Measurements from ENCODE around the gene ICA1. TPM values are rescaled to one million over a fixed set of nuclear protein-coding genes. Genes with fewer than 3 reads are reported as not detected.

ICA1 gene
- total and polyA plus RNA-seq, 4 donors = 15.5 to 41.2 (median 30.5) TPM

- no peak overlapping the region for H3K4me3 ChIP-seq (ENCODE audit: low read depth, low read length)
- no peaks in the 10 kb centered on the region for H3K9me3 ChIP-seq (ENCODE audit: control insufficient read depth, insufficient read depth, low read length)
- H3K27ac ChIP-seq (ENCODE audit: low read depth, low read length) = no peak overlapping the region
- H3K27me3 ChIP-seq (ENCODE audit: control insufficient read depth, insufficient read depth, low read length) = no peaks in the 10 kb centered on the region
- H3K4me1 ChIP-seq (ENCODE audit: control insufficient read depth, insufficient read depth, low read length) = no peaks in the 10 kb centered on the region
- 63% methylated on average over 1 of the region's 2 CpGs for WGBS (ENCODE audit: insufficient coverage)
- no peak for DNase-seq (ENCODE audit: low read depth in 4 of 6, low spot score in 6 of 6)
- no peaks in the 10 kb centered on the region for H3K36me3 ChIP-seq (ENCODE audit: control insufficient read depth, insufficient read depth, low read length)
Measured at GRCh38 chr7:8208816-8209215, 53.2 kb downstream of the ICA1 start.

GRCh38 chr7:8206956-8207355, 55.0 kb downstream of the ICA1 start:
- Histone ChIP-seq H3K9me3 (ENCODE audit: control insufficient read depth, insufficient read depth, low read length) (no peaks in the 10 kb centered on the region), H3K4me1 (ENCODE audit: control insufficient read depth, insufficient read depth, low read length) (no peaks in the 10 kb centered on the region), H3K4me3 (ENCODE audit: low read depth, low read length) (no peak overlapping the region), H3K27me3 (ENCODE audit: control insufficient read depth, insufficient read depth, low read length) (no peaks in the 10 kb centered on the region), H3K36me3 (ENCODE audit: control insufficient read depth, insufficient read depth, low read length) (no peaks in the 10 kb centered on the region), H3K27ac (ENCODE audit: low read depth, low read length) (no peak overlapping the region)
- WGBS (ENCODE audit: insufficient coverage) = 50% methylated on average over 1 of the region's 1 CpG
- peak in 1 of 6 donors; percentile 41 for DNase-seq (ENCODE audit: low read depth in 4 of 6, low spot score in 6 of 6)

GRCh38 chr7:8205537-8205936, 56.4 kb downstream of the ICA1 start:
- no peak overlapping the region for H3K4me3 ChIP-seq (ENCODE audit: low read depth, low read length)
- no peak overlapping the region for H3K27ac ChIP-seq (ENCODE audit: low read depth, low read length)
- no peaks in the 10 kb centered on the region for H3K27me3 ChIP-seq (ENCODE audit: control insufficient read depth, insufficient read depth, low read length)
- no peaks in the 10 kb centered on the region for H3K9me3 ChIP-seq (ENCODE audit: control insufficient read depth, insufficient read depth, low read length)
- H3K4me1 ChIP-seq (ENCODE audit: control insufficient read depth, insufficient read depth, low read length) = no peaks in the 10 kb centered on the region
- H3K36me3 ChIP-seq (ENCODE audit: control insufficient read depth, insufficient read depth, low read length) = no peaks in the 10 kb centered on the region
- no peak for DNase-seq (ENCODE audit: low read depth in 4 of 6, low spot score in 6 of 6)
- 83% methylated on average over 1 of the region's 5 CpGs for WGBS (ENCODE audit: insufficient coverage)

- H3K27ac ChIP-seq (ENCODE audit: low read depth, low read length) = no peak overlapping the region
- H3K27me3 ChIP-seq (ENCODE audit: control insufficient read depth, insufficient read depth, low read length) = no peaks in the 10 kb centered on the region
- no peak overlapping the region for H3K4me3 ChIP-seq (ENCODE audit: low read depth, low read length)
- no peaks in the 10 kb centered on the region for H3K36me3 ChIP-seq (ENCODE audit: control insufficient read depth, insufficient read depth, low read length)
- no peaks in the 10 kb centered on the region for H3K4me1 ChIP-seq (ENCODE audit: control insufficient read depth, insufficient read depth, low read length)
- no peak for DNase-seq (ENCODE audit: low read depth in 4 of 6, low spot score in 6 of 6)
- no CpG with 5 or more reads among the region's 2 CpGs for WGBS (ENCODE audit: insufficient coverage)
- H3K9me3 ChIP-seq (ENCODE audit: control insufficient read depth, insufficient read depth, low read length) = no peaks in the 10 kb centered on the region
Measured at GRCh38 chr7:8205031-8205387, 57.0 kb downstream of the ICA1 start.

GRCh38 chr7:8204339-8205030, 57.5 kb downstream of the ICA1 start:
- Histone ChIP-seq H3K9me3 (ENCODE audit: control insufficient read depth, insufficient read depth, low read length) (no peaks in the 10 kb centered on the region), H3K4me3 (ENCODE audit: low read depth, low read length) (no peak overlapping the region), H3K4me1 (ENCODE audit: control insufficient read depth, insufficient read depth, low read length) (no peaks in the 10 kb centered on the region), H3K27ac (ENCODE audit: low read depth, low read length) (no peak overlapping the region), H3K36me3 (ENCODE audit: control insufficient read depth, insufficient read depth, low read length) (no peaks in the 10 kb centered on the region), H3K27me3 (ENCODE audit: control insufficient read depth, insufficient read depth, low read length) (no peaks in the 10 kb centered on the region)
- 100% methylated on average over 1 of the region's 7 CpGs for WGBS (ENCODE audit: insufficient coverage)
- no peak for DNase-seq (ENCODE audit: low read depth in 4 of 6, low spot score in 6 of 6)

- DNase-seq (ENCODE audit: low read depth in 4 of 6, low spot score in 6 of 6) = no peak
- H3K27me3 ChIP-seq (ENCODE audit: control insufficient read depth, insufficient read depth, low read length) = no peaks in the 10 kb centered on the region
- H3K36me3 ChIP-seq (ENCODE audit: control insufficient read depth, insufficient read depth, low read length) = no peaks in the 10 kb centered on the region
- H3K27ac ChIP-seq (ENCODE audit: low read depth, low read length) = no peak overlapping the region
- H3K4me1 ChIP-seq (ENCODE audit: control insufficient read depth, insufficient read depth, low read length) = no peaks in the 10 kb centered on the region
- H3K4me3 ChIP-seq (ENCODE audit: low read depth, low read length) = no peak overlapping the region
- WGBS (ENCODE audit: insufficient coverage) = 100% methylated on average over 1 of the region's 3 CpGs
- no peaks in the 10 kb centered on the region for H3K9me3 ChIP-seq (ENCODE audit: control insufficient read depth, insufficient read depth, low read length)
Measured at GRCh38 chr7:8201846-8202441, 60.0 kb downstream of the ICA1 start.

GRCh38 chr7:8200717-8201116, 61.2 kb downstream of the ICA1 start:
- no peaks in the 10 kb centered on the region for H3K27me3 ChIP-seq (ENCODE audit: control insufficient read depth, insufficient read depth, low read length)
- no peaks in the 10 kb centered on the region for H3K4me1 ChIP-seq (ENCODE audit: control insufficient read depth, insufficient read depth, low read length)
- whole genome bisulfite sequencing (ENCODE audit: insufficient coverage) = no CpG with 5 or more reads among the region's 1 CpG
- H3K27ac ChIP-seq (ENCODE audit: low read depth, low read length) = no peak overlapping the region
- no peaks in the 10 kb centered on the region for H3K36me3 ChIP-seq (ENCODE audit: control insufficient read depth, insufficient read depth, low read length)
- no peaks in the 10 kb centered on the region for H3K9me3 ChIP-seq (ENCODE audit: control insufficient read depth, insufficient read depth, low read length)
- DNase-seq (ENCODE audit: low read depth in 4 of 6, low spot score in 6 of 6) = no peak
- H3K4me3 ChIP-seq (ENCODE audit: low read depth, low read length) = no peak overlapping the region

GRCh38 chr7:8200316-8200715, 61.7 kb downstream of the ICA1 start:
- Histone ChIP-seq H3K27me3 (ENCODE audit: control insufficient read depth, insufficient read depth, low read length) (no peaks in the 10 kb centered on the region), H3K4me3 (ENCODE audit: low read depth, low read length) (no peak overlapping the region), H3K36me3 (ENCODE audit: control insufficient read depth, insufficient read depth, low read length) (no peaks in the 10 kb centered on the region), H3K4me1 (ENCODE audit: control insufficient read depth, insufficient read depth, low read length) (no peaks in the 10 kb centered on the region), H3K27ac (ENCODE audit: low read depth, low read length) (no peak overlapping the region), H3K9me3 (ENCODE audit: control insufficient read depth, insufficient read depth, low read length) (no peaks in the 10 kb centered on the region)
- no peak for DNase-seq (ENCODE audit: low read depth in 4 of 6, low spot score in 6 of 6)
- 93% methylated on average over 3 of the region's 4 CpGs for WGBS (ENCODE audit: insufficient coverage)

- WGBS (ENCODE audit: insufficient coverage) = 93% methylated on average over 4 of the region's 5 CpGs
- H3K4me3 ChIP-seq (ENCODE audit: low read depth, low read length) = no peak overlapping the region
- DNase-seq (ENCODE audit: low read depth in 4 of 6, low spot score in 6 of 6) = no peak
- H3K4me1 ChIP-seq (ENCODE audit: control insufficient read depth, insufficient read depth, low read length) = no peaks in the 10 kb centered on the region
- H3K36me3 ChIP-seq (ENCODE audit: control insufficient read depth, insufficient read depth, low read length) = no peaks in the 10 kb centered on the region
- no peaks in the 10 kb centered on the region for H3K27me3 ChIP-seq (ENCODE audit: control insufficient read depth, insufficient read depth, low read length)
- no peak overlapping the region for H3K27ac ChIP-seq (ENCODE audit: low read depth, low read length)
- no peaks in the 10 kb centered on the region for H3K9me3 ChIP-seq (ENCODE audit: control insufficient read depth, insufficient read depth, low read length)
Measured at GRCh38 chr7:8197994-8198698, 63.8 kb downstream of the ICA1 start.

GRCh38 chr7:8192897-8193296, 69.1 kb downstream of the ICA1 start:
- no peak for DNase-seq (ENCODE audit: low read depth in 4 of 6, low spot score in 6 of 6)
- Histone ChIP-seq H3K4me1 (ENCODE audit: control insufficient read depth, insufficient read depth, low read length) (no peaks in the 10 kb centered on the region), H3K9me3 (ENCODE audit: control insufficient read depth, insufficient read depth, low read length) (no peaks in the 10 kb centered on the region), H3K36me3 (ENCODE audit: control insufficient read depth, insufficient read depth, low read length) (no peaks in the 10 kb centered on the region), H3K27ac (ENCODE audit: low read depth, low read length) (no peak overlapping the region), H3K27me3 (ENCODE audit: control insufficient read depth, insufficient read depth, low read length) (no peaks in the 10 kb centered on the region), H3K4me3 (ENCODE audit: low read depth, low read length) (no peak overlapping the region)

All from spinal cord (tissue), 10 donors.